ENCODE results near the gene LMCD1.

GRCh38 chr3:8556473-8556869 lies 54.8 kb downstream of the LMCD1 start:
- TF ChIP-seq CTCF (conservative IDR thresholded peaks at IDR 0.05; ENCODE audit: low read length) (no peak), EZH2phosphoT487 (IDR thresholded peaks at IDR 0.05; ENCODE audit: borderline replicate concordance, low read depth, low read length) (no peak)
